NCI-H226 (cell line): ENCODE measurements around the gene JMJD1C.
A peak's percentile ranks its signal among the peaks of the same experiment; 100 is the strongest.
"Not testable (repeated sequence)": the region's sequence is repeated elsewhere in the genome, so short reads cannot be mapped to it uniquely, and the experiment has no call there.

ENCODE experiments used
- DNase-seq: peaks from one replicate; pipeline ENCODE4 v3.0.0-alpha.2; 2015

JMJD1C gene

GRCh38 chr10:63157845-63158624, 307.7 kb downstream of the JMJD1C start:
- DNase-seq = peak; percentile 39

GRCh38 chr10:63156236-63156635, 309.5 kb downstream of the JMJD1C start:
- DNase-seq = no peak

GRCh38 chr10:63155388-63156020, 310.3 kb downstream of the JMJD1C start:
- no peak for DNase-seq

GRCh38 chr10:63154546-63155387, 311.0 kb downstream of the JMJD1C start:
- DNase-seq = no peak

GRCh38 chr10:63153868-63154545, 311.8 kb downstream of the JMJD1C start:
- DNase-seq = not testable (repeated sequence)

- DNase-seq = no peak
Observed at GRCh38 chr10:63150745-63151144, 315.0 kb downstream of the JMJD1C start.

- DNase-seq = no peak
Observed at GRCh38 chr10:63146503-63146902, 319.3 kb downstream of the JMJD1C start.

- DNase-seq = no peak
Observed at GRCh38 chr10:63145782-63146181, 320.0 kb downstream of the JMJD1C start.

GRCh38 chr10:63143987-63144386, 321.8 kb downstream of the JMJD1C start:
- DNase-seq = no peak

- no peak for DNase-seq
Observed at GRCh38 chr10:63142136-63142535, 323.6 kb downstream of the JMJD1C start.

GRCh38 chr10:63140077-63140476, 325.7 kb downstream of the JMJD1C start:
- DNase-seq = no peak

- DNase-seq = no peak
Observed at GRCh38 chr10:63137306-63137705, 328.5 kb downstream of the JMJD1C start.

GRCh38 chr10:63133821-63134557, 331.8 kb downstream of the JMJD1C start:
- DNase-seq = no peak

GRCh38 chr10:63133056-63133820, 332.5 kb downstream of the JMJD1C start, which contains the start of gene NRBF2:
NRBF2 (plus strand) TSS chr10:63133328; CDS start chr10:63133471, 143 bp downstream.
- DNase-seq = peak; percentile 98

GRCh38 chr10:63132651-63133055, 333.1 kb downstream of the JMJD1C start:
- DNase-seq = no peak

- DNase-seq = peak; percentile 5
Observed at GRCh38 chr10:63129888-63130287, 335.9 kb downstream of the JMJD1C start.

- no peak for DNase-seq
Observed at GRCh38 chr10:63128443-63128842, 337.3 kb downstream of the JMJD1C start.

- no peak for DNase-seq
Observed at GRCh38 chr10:63125459-63125858, 340.3 kb downstream of the JMJD1C start.

GRCh38 chr10:63123727-63124362, 341.9 kb downstream of the JMJD1C start:
- DNase-seq = no peak

- DNase-seq = no peak
Observed at GRCh38 chr10:63120554-63120953, 345.2 kb downstream of the JMJD1C start.

- DNase-seq = no peak
Observed at GRCh38 chr10:63119041-63119440, 346.7 kb downstream of the JMJD1C start.
